ENCODE data around the gene CDC6. TPM values are rescaled to one million over a fixed set of nuclear protein-coding genes. Genes with fewer than 3 reads are reported as not detected.

The CDC6 gene
- total and polyA plus RNA-seq, 3 donors from 2014 or later, result 12.4 to 22.8 (median 14.7) TPM

GRCh38 chr17:40333781-40334448 is 46.2 kb downstream of the CDC6 start:
- peak overlapping the region in 1 of 2 donors; percentile 47 for H3K27ac ChIP-seq
- no peaks in the 10 kb centered on the region for H3K27me3 ChIP-seq
- H3K36me3 ChIP-seq (ENCODE audit: low read depth, missing control alignments), result no peaks in the 10 kb centered on the region
- DNase-seq, result no peak
- no peak for TF ChIP-seq CTCF (IDR thresholded peaks at IDR 0.05)
- TF ChIP-seq POLR2A (IDR thresholded peaks at IDR 0.05), result no peak
- H3K9me3 ChIP-seq, result no peaks in the 10 kb centered on the region
- WGBS, 2 donors, result 80 to 93% methylated on average over 3 to 4 of the region's 4 CpGs
- H3K4me3 ChIP-seq, result no peak overlapping the region
- H3K4me1 ChIP-seq, result peaks cover 100% of the 10 kb centered on the region
- intact Hi-C loops (cut with DNase I; ENCODE audit: low total_unique reads), result no loop called here

- no peak overlapping the region for H3K27ac ChIP-seq
- H3K36me3 ChIP-seq (ENCODE audit: low read depth, missing control alignments), result no peaks in the 10 kb centered on the region
- H3K9me3 ChIP-seq, result no peaks in the 10 kb centered on the region
- H3K4me3 ChIP-seq, result no peak overlapping the region
- intact Hi-C loops (cut with DNase I; ENCODE audit: low total_unique reads), result no loop called here
- WGBS, 2 donors, result 78 to 82% methylated on average over 8 of the region's 8 CpGs
- peaks cover 100% of the 10 kb centered on the region for H3K4me1 ChIP-seq
- no peak for TF ChIP-seq POLR2A (IDR thresholded peaks at IDR 0.05)
- TF ChIP-seq CTCF (IDR thresholded peaks at IDR 0.05), result no peak
- H3K27me3 ChIP-seq, result no peaks in the 10 kb centered on the region
- no peak for DNase-seq
These were observed 47.9 kb downstream of the CDC6 start for GRCh38 chr17:40335620-40336019.

- no peaks in the 10 kb centered on the region for H3K9me3 ChIP-seq
- TF ChIP-seq POLR2A (IDR thresholded peaks at IDR 0.05) (no peak), CTCF (IDR thresholded peaks at IDR 0.05) (no peak)
- H3K4me3 ChIP-seq, result no peak overlapping the region
- intact Hi-C loops (cut with DNase I; ENCODE audit: low total_unique reads), result no loop called here
- peak overlapping the region; percentile 59 to 97 for H3K27ac ChIP-seq
- no peaks in the 10 kb centered on the region for H3K27me3 ChIP-seq
- DNase-seq, result no peak
- WGBS, 2 donors, result 39 to 47% methylated on average over 8 of the region's 8 CpGs
- no peaks in the 10 kb centered on the region for H3K36me3 ChIP-seq (ENCODE audit: low read depth, missing control alignments)
- H3K4me1 ChIP-seq, result peaks cover 87% of the 10 kb centered on the region
These were observed 49.7 kb downstream of the CDC6 start for GRCh38 chr17:40337351-40337750.

- WGBS, 2 donors, result 48 to 76% methylated on average over 5 of the region's 5 CpGs
- peaks cover 81% of the 10 kb centered on the region for H3K4me1 ChIP-seq
- TF ChIP-seq POLR2A (IDR thresholded peaks at IDR 0.05), result no peak
- TF ChIP-seq CTCF (IDR thresholded peaks at IDR 0.05), result no peak
- no peaks in the 10 kb centered on the region for H3K9me3 ChIP-seq
- no peak overlapping the region for H3K4me3 ChIP-seq
- H3K36me3 ChIP-seq (ENCODE audit: low read depth, missing control alignments), result no peaks in the 10 kb centered on the region
- H3K27ac ChIP-seq, result peak overlapping the region; percentile 59 to 97
- H3K27me3 ChIP-seq, result no peaks in the 10 kb centered on the region
- no peak for DNase-seq
- intact Hi-C loops (cut with DNase I; ENCODE audit: low total_unique reads), result no loop called here
These were observed 50.4 kb downstream of the CDC6 start for GRCh38 chr17:40338058-40338457.
